Body of pancreas (tissue), 4 donors: ENCODE data around the gene RFTN1.

Source experiments
- POLR2A ChIP-seq, 3 donors: fragments of 450-650 bp; IDR thresholded peaks; one replicate each; pipeline ENCODE4 v1.6.1; 2016; ENCODE audit warnings: antibody characterized with exemption in 3 of 3, mild to moderate bottlenecking in 2 of 3
- TF ChIP-seq, protein P1 (sequence below), 7 experiments: fragments of 450-650 bp in 4 of 7; fragments of 200-600 bp in 3 of 7; sonication (generic) in 3 of 7; IDR thresholded peaks; one replicate each; pipeline ENCODE4 v1.5.1; 2016 to 2019; ENCODE audit warnings: antibody characterized with exemption in 7 of 7

- no peak for TF ChIP-seq POLR2A (IDR thresholded peaks at IDR 0.05)
- TF ChIP-seq, protein P1, sequence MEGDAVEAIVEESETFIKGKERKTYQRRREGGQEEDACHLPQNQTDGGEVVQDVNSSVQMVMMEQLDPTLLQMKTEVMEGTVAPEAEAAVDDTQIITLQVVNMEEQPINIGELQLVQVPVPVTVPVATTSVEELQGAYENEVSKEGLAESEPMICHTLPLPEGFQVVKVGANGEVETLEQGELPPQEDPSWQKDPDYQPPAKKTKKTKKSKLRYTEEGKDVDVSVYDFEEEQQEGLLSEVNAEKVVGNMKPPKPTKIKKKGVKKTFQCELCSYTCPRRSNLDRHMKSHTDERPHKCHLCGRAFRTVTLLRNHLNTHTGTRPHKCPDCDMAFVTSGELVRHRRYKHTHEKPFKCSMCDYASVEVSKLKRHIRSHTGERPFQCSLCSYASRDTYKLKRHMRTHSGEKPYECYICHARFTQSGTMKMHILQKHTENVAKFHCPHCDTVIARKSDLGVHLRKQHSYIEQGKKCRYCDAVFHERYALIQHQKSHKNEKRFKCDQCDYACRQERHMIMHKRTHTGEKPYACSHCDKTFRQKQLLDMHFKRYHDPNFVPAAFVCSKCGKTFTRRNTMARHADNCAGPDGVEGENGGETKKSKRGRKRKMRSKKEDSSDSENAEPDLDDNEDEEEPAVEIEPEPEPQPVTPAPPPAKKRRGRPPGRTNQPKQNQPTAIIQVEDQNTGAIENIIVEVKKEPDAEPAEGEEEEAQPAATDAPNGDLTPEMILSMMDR (IDR thresholded peaks at IDR 0.05), result no peak
These were observed 246.8 kb downstream of the RFTN1 start for GRCh38 chr3:16266714-16267113.
